SH-SY5Y (cell line): ENCODE data around the gene CFAP20DC.

Experiments
- GATA2 ChIP-seq: IDR thresholded peaks from 2 replicates; pipeline ENCODE4 v1.6.1; 2011; ENCODE audit warnings: mild to moderate bottlenecking, low read depth, low read length
- GATA3 ChIP-seq: IDR thresholded peaks from 2 replicates; pipeline ENCODE4 v1.6.1; 2011; ENCODE audit warnings: low read depth, mild to moderate bottlenecking, low read length, moderate library complexity

GRCh38 chr3:58789385-58789784, 260.4 kb downstream of the CFAP20DC start:
- no peak for TF ChIP-seq GATA3
- no peak for TF ChIP-seq GATA2
